ENCODE measurements around the gene RILPL1.

GRCh38 chr12:123478069-123478468 lies 55.5 kb downstream of the RILPL1 start:
- TF ChIP-seq REST (IDR thresholded peaks at IDR 0.05; ENCODE audit: low read depth) (no peak), TAF1 (IDR thresholded peaks at IDR 0.05; ENCODE audit: low read depth) (no peak), EP300 (IDR thresholded peaks at IDR 0.05; ENCODE audit: borderline replicate concordance) (no peak), CEBPB (IDR thresholded peaks at IDR 0.05) (no peak), RAD21 (IDR thresholded peaks at IDR 0.05; ENCODE audit: low read depth) (no peak), MAX (IDR thresholded peaks at IDR 0.05) (no peak), USF1 (IDR thresholded peaks at IDR 0.05) (no peak), EGR1 (IDR thresholded peaks at IDR 0.05) (no peak), NFIC (IDR thresholded peaks at IDR 0.05) (no peak), YY1 (IDR thresholded peaks at IDR 0.05; ENCODE audit: low read depth) (no peak)
